DOHH2 (cell line): Measurements from ENCODE around the gene OR4K13.

ENCODE experiments used
- CTCF ChIP-seq: fragments of 200-600 bp; sonication (generic); IDR thresholded peaks from one replicate; pipeline ENCODE4 v1.5.1; 2014; ENCODE audit warnings: antibody characterized with exemption, mild to moderate bottlenecking, low read depth, low read length; ENCODE audit not compliant: poor library complexity, severe bottlenecking
- EZH2phosphoT487 ChIP-seq: fragments of 200-600 bp; sonication (generic); IDR thresholded peaks from 2 replicates; pipeline ENCODE4 v1.6.1; 2017; ENCODE audit warnings: borderline replicate concordance, mild to moderate bottlenecking, antibody characterized with exemption, low read length, moderate library complexity, mixed read lengths

DNA sequence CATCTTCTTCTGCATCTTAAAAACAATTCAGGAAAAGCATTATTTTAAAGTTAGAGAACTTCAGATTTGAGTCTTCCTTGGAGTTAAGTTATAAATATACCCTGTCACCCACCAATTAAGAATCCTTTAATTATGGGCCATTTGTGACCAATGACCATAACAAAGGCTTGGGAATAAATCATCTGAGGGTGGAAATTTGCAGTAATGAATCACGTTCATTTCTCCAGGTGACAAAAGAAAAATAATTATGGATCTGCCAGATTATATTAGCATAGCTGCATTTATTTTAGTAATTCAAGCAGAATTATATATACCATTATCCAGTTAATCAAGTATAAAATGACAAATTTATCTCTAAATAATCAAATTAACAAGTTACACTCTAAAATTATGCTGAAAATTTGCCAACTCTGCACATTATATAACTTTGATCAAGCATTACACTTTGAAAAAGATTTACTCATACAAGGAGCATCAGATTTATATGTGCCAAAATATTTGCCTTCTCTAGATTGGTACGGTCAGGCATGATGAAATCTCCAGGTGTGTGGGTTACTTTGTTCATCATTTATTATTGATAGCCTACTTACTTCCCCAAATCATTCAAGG lies 16.5 kb downstream of the OR4K13 start, which contains the start of gene OR4K14:
- TF ChIP-seq CTCF = no peak
- no peak for TF ChIP-seq EZH2phosphoT487
